IMR-90 (cell line): Measurements from ENCODE around the gene CHSY3. TPM values are rescaled to one million over a fixed set of nuclear protein-coding genes. Genes with fewer than 3 reads are reported as not detected.

Experiments used
- ATAC-seq: fragments of 200-7000 bp; cut with Tn5 transposase; 2 replicates; pipeline ENCODE4 v1.9.1; 2020; ENCODE audit warnings: low read depth, mild to moderate bottlenecking, moderate library complexity
- BruUV-seq: library from RNA; stranded (reverse); fragments of 400-500 nt; replicated peaks from 2 replicates; lab custom pipeline; 2021; lab: Mats Ljungman, UMichigan
- CTCF ChIA-PET: fragments of 300-600 bp; formaldehyde crosslinking; extraction: SDS; loops from one replicate; lab custom pipeline; 2021; ENCODE audit warnings: antibody characterized with exemption; lab: Yijun Ruan, JAX
- POLR2A ChIA-PET: fragments of 300-600 bp; sonication (Branson Sonifier 250); formaldehyde crosslinking; loops from one replicate; lab custom pipeline; 2022; ENCODE audit warnings: antibody characterized with exemption; ENCODE audit not compliant: unreplicated experiment; lab: Charles Lee
- DNase-seq: peaks from one replicate; pipeline ENCODE4 v3.0.0; 2013
- H2AFZ ChIP-seq: replicated peaks from 2 replicates; pipeline ENCODE3; 2013; ENCODE audit warnings: low read length, mild to moderate bottlenecking; ENCODE audit not compliant: poor library complexity
- H2AK5ac ChIP-seq: 2 replicates; pipeline ENCODE4 v1.6.1; 2013; ENCODE audit warnings: low read depth, low read length, inconsistent platforms
- H2AK9ac ChIP-seq: replicated peaks from 2 replicates; pipeline ENCODE3; 2013; ENCODE audit warnings: mild to moderate bottlenecking, low read depth, low read length, moderate library complexity; ENCODE audit not compliant: poor library complexity
- H2BK120ac ChIP-seq: 2 replicates; pipeline ENCODE4 v1.6.1; 2013; ENCODE audit warnings: low read depth, low read length, inconsistent platforms
- H2BK15ac ChIP-seq: 3 replicates; pipeline ENCODE4 v1.6.1; 2013; ENCODE audit warnings: low read depth, low read length, inconsistent platforms
- H2BK20ac ChIP-seq: 2 replicates; pipeline ENCODE4 v1.6.1; 2013; ENCODE audit warnings: low read depth, mild to moderate bottlenecking, inconsistent platforms, low read length, moderate library complexity
- H2BK5ac ChIP-seq: 2 replicates; pipeline ENCODE4 v1.6.1; 2013; ENCODE audit warnings: mild to moderate bottlenecking, low read depth, low read length, inconsistent platforms; ENCODE audit not compliant: poor library complexity, severe bottlenecking
- H3K14ac ChIP-seq: replicated peaks from 2 replicates; pipeline ENCODE4 v1.6.1; 2013; ENCODE audit warnings: low read depth, low read length, inconsistent platforms
- H3K18ac ChIP-seq: 2 replicates; pipeline ENCODE4 v1.6.1; 2013; ENCODE audit warnings: low read depth, low read length, control low read depth
- H3K23ac ChIP-seq: 2 replicates; pipeline ENCODE4 v1.6.1; 2013; ENCODE audit warnings: low read depth, low read length, inconsistent platforms
- H3K27ac ChIP-seq: 2 replicates; pipeline ENCODE4 v1.5.1; 2013; ENCODE audit warnings: mild to moderate bottlenecking, control low read depth, low read length; ENCODE audit not compliant: insufficient read depth
- H3K27me3 ChIP-seq: 2 replicates; pipeline ENCODE4 v1.6.1; 2013; ENCODE audit warnings: low read length; ENCODE audit not compliant: control insufficient read depth, insufficient read depth
- H3K36me3 ChIP-seq: 2 replicates; pipeline ENCODE4 v1.6.1; 2013; ENCODE audit warnings: low read length, mixed read lengths; ENCODE audit not compliant: control insufficient read depth, insufficient read depth
- H3K4ac ChIP-seq: 2 replicates; pipeline ENCODE4 v1.6.1; 2013; ENCODE audit warnings: low read depth, low read length, inconsistent platforms
- H3K4me1 ChIP-seq: 2 replicates; pipeline ENCODE4 v1.6.1; 2013; ENCODE audit warnings: low read length, mixed read lengths; ENCODE audit not compliant: control insufficient read depth, insufficient read depth
- H3K4me2 ChIP-seq: 2 replicates; pipeline ENCODE4 v1.6.1; 2013; ENCODE audit warnings: low read depth, mild to moderate bottlenecking, control low read depth, low read length, moderate library complexity
- H3K4me3 ChIP-seq: 2 replicates; pipeline ENCODE4 v1.5.1; 2013; ENCODE audit warnings: low read depth, mild to moderate bottlenecking, control low read depth, low read length, moderate library complexity; ENCODE audit not compliant: insufficient read depth
- H3K56ac ChIP-seq: 2 replicates; pipeline ENCODE4 v1.6.1; 2013; ENCODE audit warnings: low read length, inconsistent platforms; ENCODE audit not compliant: insufficient read depth; ENCODE audit errors: extremely low read depth
- H3K79me1 ChIP-seq, 2 experiments: 2 replicates each; pipeline ENCODE4 v1.6.1; 2013; ENCODE audit warnings: low read length in 2 of 2, inconsistent platforms in 1 of 2, low read depth in 1 of 2
- H3K9ac ChIP-seq: 2 replicates; pipeline ENCODE4 v1.6.1; 2013; ENCODE audit warnings: low read depth, low read length, control low read depth
- H3K9me1 ChIP-seq: 2 replicates; pipeline ENCODE4 v1.6.1; 2013; ENCODE audit warnings: low read length, inconsistent platforms; ENCODE audit not compliant: insufficient read depth
- H3K9me3 ChIP-seq: 2 replicates; pipeline ENCODE4 v1.6.1; 2013; ENCODE audit warnings: low read length; ENCODE audit not compliant: control insufficient read depth, insufficient read depth
- H4K20me1 ChIP-seq: 2 replicates; pipeline ENCODE4 v1.6.1; 2013; ENCODE audit warnings: low read length, inconsistent platforms; ENCODE audit not compliant: insufficient read depth
- H4K5ac ChIP-seq: 2 replicates; pipeline ENCODE4 v1.6.1; 2013; ENCODE audit warnings: mild to moderate bottlenecking, low read depth, low read length, control low read depth
- H4K8ac ChIP-seq, 2 experiments: 2 replicates each; pipeline ENCODE4 v1.6.1; 2013; ENCODE audit warnings: low read depth in 2 of 2, low read length in 2 of 2, control low read depth in 1 of 2, inconsistent platforms in 1 of 2
- H4K91ac ChIP-seq: 2 replicates; pipeline ENCODE4 v1.6.1; 2013; ENCODE audit warnings: low read depth, low read length, inconsistent platforms; ENCODE audit not compliant: insufficient read depth
- BHLHE40 ChIP-seq: fragments of 150-350 bp; IDR thresholded peaks from 2 replicates; pipeline ENCODE4 v1.6.1; 2016; ENCODE audit warnings: mild to moderate bottlenecking, low read depth, low read length
- CEBPB ChIP-seq: IDR thresholded peaks from 2 replicates; pipeline ENCODE4 v1.6.1; 2012; ENCODE audit warnings: low read depth, low read length, improper control_type of control experiment
- CHD1 ChIP-seq: IDR thresholded peaks from 2 replicates; pipeline ENCODE4 v1.6.1; 2012; ENCODE audit warnings: low read depth, low read length, improper control_type of control experiment
- CTCF ChIP-seq: conservative IDR thresholded peaks from 2 replicates; pipeline ENCODE4 v1.5.1; 2012; ENCODE audit warnings: mild to moderate bottlenecking, low read depth, low read length, improper control_type of control experiment
- ELK1 ChIP-seq: fragments of 150-350 bp; IDR thresholded peaks from 2 replicates; pipeline ENCODE4 v1.6.1; 2016; ENCODE audit warnings: low read depth, mild to moderate bottlenecking, low read length, moderate library complexity, borderline replicate concordance
- FOS ChIP-seq: fragments of 150-350 bp; IDR thresholded peaks from 2 replicates; pipeline ENCODE4 v1.6.1; 2016; ENCODE audit warnings: low read depth, low read length
- MAFK ChIP-seq: IDR thresholded peaks from 2 replicates; pipeline ENCODE4 v1.6.1; 2012; ENCODE audit warnings: low read depth, low read length, improper control_type of control experiment
- MAZ ChIP-seq: IDR thresholded peaks from 2 replicates; pipeline ENCODE4 v1.6.1; 2012; ENCODE audit warnings: low read depth, mild to moderate bottlenecking, low read length, improper control_type of control experiment, moderate library complexity, borderline replicate concordance
- MXI1 ChIP-seq: IDR thresholded peaks from 2 replicates; pipeline ENCODE4 v1.6.1; 2012; ENCODE audit warnings: low read depth, mild to moderate bottlenecking, low read length, moderate library complexity, borderline replicate concordance
- NFE2L2 ChIP-seq: fragments of 150-350 bp; IDR thresholded peaks from 2 replicates; pipeline ENCODE4 v1.6.1; 2016; ENCODE audit warnings: low read depth, mild to moderate bottlenecking, low read length
- POLR2A ChIP-seq: IDR thresholded peaks from 2 replicates; pipeline ENCODE4 v1.6.1; 2012; ENCODE audit warnings: mild to moderate bottlenecking, low read depth, low read length
- RAD21 ChIP-seq: IDR thresholded peaks from 2 replicates; pipeline ENCODE4 v1.6.1; 2012; ENCODE audit warnings: low read length, improper control_type of control experiment
- RCOR1 ChIP-seq: IDR thresholded peaks from 2 replicates; pipeline ENCODE4 v1.6.1; 2012; ENCODE audit warnings: mild to moderate bottlenecking, low read length, improper control_type of control experiment; ENCODE audit not compliant: insufficient replicate concordance
- RFX5 ChIP-seq: IDR thresholded peaks from 2 replicates; pipeline ENCODE4 v1.8.0; 2012; ENCODE audit warnings: low read depth, mild to moderate bottlenecking, low read length, moderate library complexity
- SMC3 ChIP-seq: fragments of 150-350 bp; IDR thresholded peaks from 2 replicates; pipeline ENCODE4 v1.6.1; 2016; ENCODE audit warnings: low read depth, mild to moderate bottlenecking, antibody characterized with exemption, low read length, moderate library complexity
- USF2 ChIP-seq: fragments of 150-350 bp; IDR thresholded peaks from 2 replicates; pipeline ENCODE4 v1.6.1; 2017; ENCODE audit warnings: mild to moderate bottlenecking, antibody characterized with exemption, low read length, low read depth
- WGBS, 2 experiments: methylation state at CpG; one replicate each; pipeline versions ENCODE4 v1.1.5 to v1.1.7; 2013; ENCODE audit warnings: missing lambda C conversion rate in 2 of 2; ENCODE audit not compliant: insufficient read length in 1 of 2; ENCODE audit errors: extremely low coverage in 2 of 2; 5-methylcytosine and 5-hydroxymethylcytosine counted together
- dilution Hi-C: fragments of 300-500 bp; cut with HindIII; formaldehyde crosslinking; loops from one replicate; pipeline ENCODE4 v1.14.3; 2018; ENCODE audit warnings: low sequenced_read_pairs; ENCODE audit not compliant: unreplicated experiment
- in situ Hi-C: fragments of 300-500 bp; cut with MboI; formaldehyde crosslinking; loops from 3 replicates; pipeline ENCODE4 v1.14.3; 2019; ENCODE audit warnings: low sequenced_read_pairs, inconsistent platforms, mixed read lengths
- intact Hi-C: fragments of 100-400 bp; cut with micrococcal nuclease; formaldehyde crosslinking; loops from 2 replicates; pipeline ENCODE4 v1.10.0; 2022
- polyA plus RNA-seq, 3 experiments: library from polyadenylated mRNA; depleted of rRNA; stranded (reverse); fragments of >200 nt; gene quantifications; 2 replicates each; pipeline ENCODE4 v1.2.3, GENCODE V29; 2012; ENCODE audit warnings: low replicate concordance in 1 of 3
- total RNA-seq: library from RNA; depleted of rRNA; stranded (reverse); fragments of >200 nt; gene quantifications from 2 replicates; pipeline ENCODE4 v1.2.3, GENCODE V29; 2012

Gene CHSY3
- total and polyA plus RNA-seq, 2 of the 4 experiments (the other 2 are of a cell fraction) = 0.62 to 1.3 TPM

- Histone ChIP-seq H3K23ac (no peak overlapping the region), H3K18ac (no peak overlapping the region), H3K4ac (no peak overlapping the region), H3K9me1 (no peaks in the 10 kb centered on the region), H3K27me3 (no peaks in the 10 kb centered on the region), H3K4me3 (no peak overlapping the region), H3K9ac (no peak overlapping the region), H2BK15ac (no peak overlapping the region), H2AFZ (no peak overlapping the region), H3K79me1 (no peaks in the 10 kb centered on the region), H4K8ac (no peak overlapping the region), H3K9me3 (no peaks in the 10 kb centered on the region), H3K14ac (no peak overlapping the region), H4K91ac (no peak overlapping the region), H3K36me3 (no peaks in the 10 kb centered on the region), H4K5ac (no peak overlapping the region), H2AK9ac (no peak overlapping the region), H4K20me1 (no peaks in the 10 kb centered on the region), H3K4me1 (no peaks in the 10 kb centered on the region), H2BK120ac (no peak overlapping the region), H2BK5ac (no peak overlapping the region), H2BK20ac (no peak overlapping the region), H3K4me2 (no peak overlapping the region), H3K56ac (no peak overlapping the region), H3K27ac (no peak overlapping the region), H2AK5ac (no peak overlapping the region)
- ChIA-PET POLR2A (no interaction called here), CTCF (no interaction called here)
- TF ChIP-seq MXI1 (no peak), CHD1 (no peak), CEBPB (no peak), RAD21 (no peak), POLR2A (no peak), ELK1 (no peak), RCOR1 (no peak), BHLHE40 (no peak), MAFK (no peak), FOS (no peak), USF2 (no peak), SMC3 (no peak), CTCF (no peak), MAZ (no peak), RFX5 (no peak), NFE2L2 (no peak)
- dilution Hi-C loops (no loop called here), intact Hi-C loops (loop anchor here (5.0 kb wide), 1 partner anchor 1306 kb away; no protein-coding TSS in a partner anchor), in situ Hi-C loops (loop anchor here (25.0 kb wide), 2 partner anchors 1001 to 1301 kb away; no protein-coding TSS in a partner anchor)
- no peak for DNase-seq
- no TSS peak for BruUV-seq
- ATAC-seq = no peak
- WGBS, 2 experiments = no CpG with 5 or more reads among the region's 3 CpGs
These were observed 207.5 kb downstream of the CHSY3 start for GRCh38 chr5:130111746-130112145.
